Activated CD4-positive, alpha-beta T cell treated with anti-CD3 and anti-CD28 coated beads for 24 hours (primary cell): ENCODE data around the gene PKHD1.

Experiments used
- DNase-seq, 2 donors: peaks; one replicate each; pipeline ENCODE4 v3.0.0-alpha.2; 2020; ENCODE audit warnings: low read depth in 2 of 2

The PKHD1 gene

GRCh38 chr6:51684603-51685002 lies 402.8 kb downstream of the PKHD1 start:
- DNase-seq = no peak

GRCh38 chr6:51684038-51684437 lies 403.4 kb downstream of the PKHD1 start:
- no peak for DNase-seq

GRCh38 chr6:51678905-51679620 lies 408.4 kb downstream of the PKHD1 start:
- no peak for DNase-seq

- no peak for DNase-seq
These were observed 409.1 kb downstream of the PKHD1 start for GRCh38 chr6:51678274-51678673.

- DNase-seq = no peak
These were observed 411.5 kb downstream of the PKHD1 start for GRCh38 chr6:51675922-51676275.

GRCh38 chr6:51675020-51675921 lies 412.1 kb downstream of the PKHD1 start:
- no peak for DNase-seq

- no peak for DNase-seq
These were observed 423.9 kb downstream of the PKHD1 start for GRCh38 chr6:51663525-51663924.

GRCh38 chr6:51660767-51661166 lies 426.6 kb downstream of the PKHD1 start:
- no peak for DNase-seq

GRCh38 chr6:51657491-51657890 lies 429.9 kb downstream of the PKHD1 start:
- DNase-seq = no peak

GRCh38 chr6:51655517-51655916 lies 431.9 kb downstream of the PKHD1 start:
- DNase-seq = no peak

GRCh38 chr6:51654647-51655046 lies 432.8 kb downstream of the PKHD1 start:
- no peak for DNase-seq

- DNase-seq = no peak
These were observed 436.1 kb downstream of the PKHD1 start for GRCh38 chr6:51651132-51651817.

GRCh38 chr6:51648774-51649173 lies 438.6 kb downstream of the PKHD1 start:
- DNase-seq = no peak

GRCh38 chr6:51648236-51648635 lies 439.2 kb downstream of the PKHD1 start:
- DNase-seq = no peak

GRCh38 chr6:51644426-51644825 lies 443.0 kb downstream of the PKHD1 start:
- no peak for DNase-seq

- DNase-seq = no peak
These were observed 447.4 kb downstream of the PKHD1 start for GRCh38 chr6:51640021-51640420.

GRCh38 chr6:51633424-51633823 lies 454.0 kb downstream of the PKHD1 start:
- DNase-seq = no peak

- DNase-seq = no peak
These were observed 457.4 kb downstream of the PKHD1 start for GRCh38 chr6:51630011-51630410.

GRCh38 chr6:51626391-51626790 lies 461.0 kb downstream of the PKHD1 start:
- DNase-seq = no peak

GRCh38 chr6:51625566-51625965 lies 461.8 kb downstream of the PKHD1 start:
- DNase-seq = no peak

GRCh38 chr6:51620971-51621370 lies 466.4 kb downstream of the PKHD1 start:
- no peak for DNase-seq

GRCh38 chr6:51619042-51619799 lies 468.2 kb downstream of the PKHD1 start:
- no peak for DNase-seq
